Measurements from ENCODE around the gene STX5. TPM values are rescaled to one million over a fixed set of nuclear protein-coding genes. Genes with fewer than 3 reads are reported as not detected.
"Not testable (repeated sequence)": the region's sequence is repeated elsewhere in the genome, so short reads cannot be mapped to it uniquely, and the experiment has no call there.

The STX5 gene
- total RNA-seq, 2 experiments from 2014 or later = 22.0 to 22.8 TPM

DNA sequence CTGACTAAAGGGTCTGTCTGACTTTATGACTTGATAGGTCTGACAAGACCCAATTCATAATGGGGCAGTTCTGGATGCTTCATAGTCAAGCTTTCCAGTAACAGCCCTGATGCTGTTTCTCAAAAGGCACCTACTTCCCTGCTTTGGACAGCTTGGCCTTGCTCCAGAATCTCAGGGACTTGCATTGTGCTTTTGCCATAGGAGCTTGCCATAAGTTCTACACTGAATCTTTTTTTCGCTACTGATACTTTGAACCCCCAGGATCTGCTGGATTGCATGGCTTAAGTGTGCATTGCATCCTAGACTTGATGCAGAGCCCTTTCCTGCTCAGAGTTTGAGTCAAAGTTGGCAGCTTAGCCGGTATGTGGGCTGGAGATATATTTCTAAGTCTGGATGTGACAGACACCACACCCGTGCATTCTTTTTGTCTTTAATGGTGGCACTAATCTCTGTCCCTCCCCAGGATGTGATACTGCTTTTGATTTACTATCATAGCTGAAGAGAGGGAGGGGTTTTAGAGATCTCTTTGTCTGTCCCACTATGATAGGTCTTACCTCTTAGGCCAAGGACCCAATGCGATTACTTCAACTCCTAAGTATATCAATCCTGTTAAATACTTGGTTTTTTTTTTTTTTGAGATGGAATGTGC lies 32.0 kb upstream of the STX5 start:
- Mint-ChIP-seq H3K27ac (no peak overlapping the region), H3K36me3 (ENCODE audit: low read depth) (peaks cover 11% of the 10 kb centered on the region)
- ATAC-seq = no peak

DNA sequence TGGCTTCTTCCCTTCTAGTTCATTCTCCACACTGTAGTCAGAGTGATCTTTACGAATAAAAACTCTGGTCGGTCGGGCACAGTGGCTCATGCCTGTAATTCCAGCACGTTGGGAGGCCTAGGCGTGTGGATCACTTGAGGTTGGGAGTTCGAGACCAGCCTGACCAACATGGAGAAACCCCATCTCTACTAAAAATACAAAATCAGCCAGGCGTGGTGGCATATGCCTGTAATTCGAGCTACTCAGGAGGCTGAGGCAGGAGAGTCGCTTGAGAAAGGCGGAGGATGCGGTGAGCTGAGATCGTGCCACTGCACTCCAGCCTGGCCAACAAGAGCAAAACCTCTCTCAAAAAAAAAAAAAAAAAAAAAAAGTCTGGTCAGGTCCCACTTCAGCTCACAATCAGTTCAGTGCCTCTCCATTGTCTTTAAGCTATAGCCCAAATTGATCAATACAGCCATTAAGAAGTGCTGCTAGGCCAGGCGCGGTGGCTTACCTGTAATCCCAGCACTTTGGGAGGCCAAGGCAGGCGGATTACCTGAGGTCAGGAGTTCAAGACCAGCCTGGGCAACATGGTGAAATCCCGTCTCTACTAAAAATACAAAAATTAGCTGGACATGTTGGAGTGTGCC lies 29.8 kb upstream of the STX5 start:
- POLR2A ChIA-PET = interaction anchor here (0.6 to 5.7 kb wide), 9 partner anchors 8 to 235 kb away, joined by 3 to 31 read pairs (median 4); partner anchors contain the start of genes POLR2G, SLC3A2 and STX5
- not testable (repeated sequence) for DNase-seq, H3K9me3 Mint-ChIP-seq, ATAC-seq, H3K4me3 Mint-ChIP-seq, H3K27me3 Mint-ChIP-seq
- intact Hi-C loops (cut with micrococcal nuclease) = loop anchor here (1.0 kb wide), 1 partner anchor 75 kb away; no protein-coding TSS in a partner anchor
- H3K27ac Mint-ChIP-seq = peak overlapping the region; percentile 61
- H3K36me3 Mint-ChIP-seq (ENCODE audit: low read depth) = peaks cover 25% of the 10 kb centered on the region
- peaks cover 40% of the 10 kb centered on the region for H3K4me1 Mint-ChIP-seq (ENCODE audit: low read depth)
- CTCF ChIA-PET = interaction anchor here (0.7 to 4.7 kb wide), 10 partner anchors 8 to 437 kb away, joined by 3 to 47 read pairs (median 3); partner anchors contain the start of genes TEX54 and TMEM179B

More for the DNA sequence above, 32.0 kb upstream of the STX5 start:
- Mint-ChIP-seq H3K9me3 (no peaks in the 10 kb centered on the region), H3K27me3 (no peaks in the 10 kb centered on the region), H3K4me3 (no peak overlapping the region), H3K4me1 (ENCODE audit: low read depth) (peaks cover 29% of the 10 kb centered on the region)
- intact Hi-C loops (cut with micrococcal nuclease) = no loop called here
- TF ChIP-seq, protein P1, sequence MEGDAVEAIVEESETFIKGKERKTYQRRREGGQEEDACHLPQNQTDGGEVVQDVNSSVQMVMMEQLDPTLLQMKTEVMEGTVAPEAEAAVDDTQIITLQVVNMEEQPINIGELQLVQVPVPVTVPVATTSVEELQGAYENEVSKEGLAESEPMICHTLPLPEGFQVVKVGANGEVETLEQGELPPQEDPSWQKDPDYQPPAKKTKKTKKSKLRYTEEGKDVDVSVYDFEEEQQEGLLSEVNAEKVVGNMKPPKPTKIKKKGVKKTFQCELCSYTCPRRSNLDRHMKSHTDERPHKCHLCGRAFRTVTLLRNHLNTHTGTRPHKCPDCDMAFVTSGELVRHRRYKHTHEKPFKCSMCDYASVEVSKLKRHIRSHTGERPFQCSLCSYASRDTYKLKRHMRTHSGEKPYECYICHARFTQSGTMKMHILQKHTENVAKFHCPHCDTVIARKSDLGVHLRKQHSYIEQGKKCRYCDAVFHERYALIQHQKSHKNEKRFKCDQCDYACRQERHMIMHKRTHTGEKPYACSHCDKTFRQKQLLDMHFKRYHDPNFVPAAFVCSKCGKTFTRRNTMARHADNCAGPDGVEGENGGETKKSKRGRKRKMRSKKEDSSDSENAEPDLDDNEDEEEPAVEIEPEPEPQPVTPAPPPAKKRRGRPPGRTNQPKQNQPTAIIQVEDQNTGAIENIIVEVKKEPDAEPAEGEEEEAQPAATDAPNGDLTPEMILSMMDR (IDR thresholded peaks at IDR 0.05) = no peak
- ChIA-PET POLR2A (interaction anchor here (0.6 to 5.7 kb wide), 7 partner anchors 8 to 102 kb away, joined by 3 to 49 read pairs (median 7); partner anchors contain the start of genes POLR2G, SLC3A2 and TEX54), CTCF (interaction anchor here (0.9 to 4.7 kb wide), 9 partner anchors 8 to 133 kb away, joined by 3 to 47 read pairs (median 3); partner anchors contain the start of gene TMEM179B)
- DNase-seq = no peak

DNA sequence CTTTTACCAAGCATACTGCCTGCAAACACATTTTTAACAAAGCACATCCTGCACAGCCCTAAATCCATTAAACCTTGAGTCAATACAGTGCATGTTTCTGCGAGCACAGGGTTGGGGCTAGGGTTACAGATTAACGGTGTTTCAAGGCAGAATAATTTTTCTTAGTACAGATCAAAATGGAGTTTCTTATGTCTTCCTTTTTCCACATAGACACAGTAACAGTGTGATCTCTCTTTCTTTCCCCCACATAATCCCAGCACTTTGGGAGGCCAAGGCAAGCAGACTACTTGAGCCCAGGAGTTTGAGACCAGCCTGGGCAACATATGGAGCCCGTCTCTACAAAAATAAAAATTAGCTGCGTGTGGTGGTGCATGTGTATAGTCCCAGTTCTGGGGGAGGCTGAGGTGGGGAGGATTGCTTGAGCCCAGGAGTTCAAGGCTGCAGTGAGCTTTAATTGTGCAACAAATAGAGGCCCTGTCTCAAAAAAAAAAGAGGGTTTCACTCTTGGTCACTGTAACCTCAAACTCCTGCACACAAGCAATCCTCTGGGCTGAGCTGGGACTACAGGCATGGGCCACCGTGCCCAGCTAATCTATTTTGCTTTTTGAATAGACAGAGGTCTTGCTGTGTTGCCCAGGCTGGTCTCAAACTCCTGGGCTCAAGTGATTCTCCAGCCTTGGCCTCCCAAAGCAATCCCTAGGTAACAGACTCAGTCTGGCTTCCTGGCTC lies 29.1 kb upstream of the STX5 start:
- Mint-ChIP-seq H3K36me3 (ENCODE audit: low read depth) (peaks cover 30% of the 10 kb centered on the region), H3K27ac (peak overlapping the region; percentile 61), H3K9me3 (no peaks in the 10 kb centered on the region), H3K4me3 (no peak overlapping the region), H3K4me1 (ENCODE audit: low read depth) (peaks cover 41% of the 10 kb centered on the region), H3K27me3 (no peaks in the 10 kb centered on the region)
- POLR2A ChIA-PET = interaction anchor here (0.6 to 5.7 kb wide), 5 partner anchors 19 to 235 kb away, joined by 3 to 31 read pairs (median 4); partner anchors contain the start of gene SLC3A2
- ATAC-seq (no peak), DNase-seq (no peak)
- intact Hi-C loops (cut with micrococcal nuclease) = no loop called here
- TF ChIP-seq, protein P1 (IDR thresholded peaks at IDR 0.05) = no peak
- CTCF ChIA-PET = interaction anchor here (1.0 to 4.7 kb wide), 7 partner anchors 7 to 436 kb away, joined by 3 to 47 read pairs (median 3); partner anchors contain the start of gene TMEM179B

DNA sequence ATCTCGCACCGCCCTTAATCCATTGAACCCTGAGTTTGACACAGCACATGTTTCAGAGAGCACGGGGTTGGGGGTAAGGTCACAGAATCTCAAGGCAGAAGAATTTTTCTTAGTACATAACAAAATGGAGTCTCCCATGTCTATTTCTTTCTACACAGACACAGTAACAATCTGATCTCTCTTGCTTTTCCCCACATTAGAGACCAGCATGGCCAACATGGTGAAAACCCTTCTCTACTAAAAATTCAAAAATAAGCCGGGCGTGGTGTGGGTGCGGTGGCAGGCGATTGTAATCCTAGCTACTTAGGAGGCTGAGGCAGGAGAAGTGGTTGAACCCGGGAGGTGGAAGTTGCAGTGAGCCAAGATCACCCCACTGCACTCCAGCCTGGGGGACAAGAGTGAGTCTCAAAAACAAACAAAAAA lies 27.4 kb upstream of the STX5 start:
- intact Hi-C loops (cut with micrococcal nuclease); H3K4me3 Mint-ChIP-seq; H3K27me3 Mint-ChIP-seq; ATAC-seq; H3K9me3 Mint-ChIP-seq; DNase-seq; CTCF ChIA-PET: not testable (repeated sequence)
- POLR2A ChIA-PET = interaction anchor here (1.0 kb wide), 2 partner anchors 18 to 25 kb away, joined by 3 read pairs; no protein-coding TSS in a partner anchor
- Mint-ChIP-seq H3K36me3 (ENCODE audit: low read depth) (peaks cover 45% of the 10 kb centered on the region), H3K4me1 (ENCODE audit: low read depth) (peaks cover 42% of the 10 kb centered on the region), H3K27ac (peak overlapping the region; percentile 13)

DNA sequence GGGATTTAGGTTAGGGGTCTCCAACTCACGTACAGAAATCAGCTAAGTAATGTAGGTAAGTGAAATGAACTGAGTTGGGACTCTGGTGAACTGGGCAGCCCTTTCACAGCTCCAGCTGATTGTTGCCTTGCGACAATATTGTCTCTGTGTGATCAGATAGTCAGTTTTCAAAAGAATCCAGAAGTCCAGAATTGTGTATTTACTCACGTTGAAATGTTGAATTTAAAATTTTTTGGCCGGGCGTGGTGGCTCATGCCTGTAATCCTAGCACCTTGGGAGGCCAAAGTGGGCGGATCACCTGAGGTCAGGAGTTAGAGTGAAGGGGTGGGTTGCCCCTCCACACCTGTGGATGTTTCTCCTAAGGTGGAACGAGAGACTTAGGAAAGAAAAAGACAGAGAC lies 26.4 kb upstream of the STX5 start:
- TF ChIP-seq, protein P1 (IDR thresholded peaks at IDR 0.05) = no peak
- Mint-ChIP-seq H3K4me3 (peak overlapping the region; percentile 95), H3K4me1 (ENCODE audit: low read depth) (peaks cover 48% of the 10 kb centered on the region), H3K9me3 (no peaks in the 10 kb centered on the region), H3K27ac (peak overlapping the region; percentile 25), H3K27me3 (no peaks in the 10 kb centered on the region), H3K36me3 (ENCODE audit: low read depth) (peaks cover 56% of the 10 kb centered on the region)
- ATAC-seq = no peak
- ChIA-PET POLR2A (interaction anchor here (0.7 to 13.1 kb wide), 7 partner anchors 19 to 246 kb away, joined by 3 to 997 read pairs (median 3); partner anchors contain the start of genes POLR2G, SLC3A2, STX5 and TEX54), CTCF (interaction anchor here (1.0 to 1.7 kb wide), 3 partner anchors 23 to 72 kb away, joined by 3 to 11 read pairs (median 5); partner anchors contain the start of genes SLC3A2 and STX5)
- DNase-seq = no peak
- intact Hi-C loops (cut with micrococcal nuclease) = no loop called here
